Right kidney (tissue), 9 donors: ENCODE data around the gene GATA6.

Source experiments
- DNase-seq: peaks from one replicate; pipeline ENCODE4 v3.0.0-alpha.2; 2016
- long read RNA-seq, 8 donors: transcript quantifications; one replicate each; lab custom pipeline, GENCODE V29; 2026

The GATA6 gene
- long read RNA-seq, donor 1, partial matches to known transcripts = 0 of 4 reads
- long read RNA-seq, donor 1, other reads (novel, unspliced or antisense) = 0 of 4 reads
- long read RNA-seq, donor 2, partial matches to known transcripts = 0 of 4 reads
- long read RNA-seq, donor 2, other reads (novel, unspliced or antisense) = 0 of 4 reads
- long read RNA-seq, donor 3, partial matches to known transcripts = 0 of 1 reads
- long read RNA-seq, donor 3, other reads (novel, unspliced or antisense) = 0 of 1 reads
- long read RNA-seq, donor 4, partial matches to known transcripts = 0 of 3 reads
- long read RNA-seq, donor 4, other reads (novel, unspliced or antisense) = 0 of 3 reads
- long read RNA-seq, donor 5 = 0 reads
- long read RNA-seq, donor 6, partial matches to known transcripts = 0 of 3 reads
- long read RNA-seq, donor 6, other reads (novel, unspliced or antisense) = 0 of 3 reads
- long read RNA-seq, donor 7 = 0 reads
- long read RNA-seq, donor 8, partial matches to known transcripts = 0 of 1 reads
- long read RNA-seq, donor 8, other reads (novel, unspliced or antisense) = 0 of 1 reads

DNA sequence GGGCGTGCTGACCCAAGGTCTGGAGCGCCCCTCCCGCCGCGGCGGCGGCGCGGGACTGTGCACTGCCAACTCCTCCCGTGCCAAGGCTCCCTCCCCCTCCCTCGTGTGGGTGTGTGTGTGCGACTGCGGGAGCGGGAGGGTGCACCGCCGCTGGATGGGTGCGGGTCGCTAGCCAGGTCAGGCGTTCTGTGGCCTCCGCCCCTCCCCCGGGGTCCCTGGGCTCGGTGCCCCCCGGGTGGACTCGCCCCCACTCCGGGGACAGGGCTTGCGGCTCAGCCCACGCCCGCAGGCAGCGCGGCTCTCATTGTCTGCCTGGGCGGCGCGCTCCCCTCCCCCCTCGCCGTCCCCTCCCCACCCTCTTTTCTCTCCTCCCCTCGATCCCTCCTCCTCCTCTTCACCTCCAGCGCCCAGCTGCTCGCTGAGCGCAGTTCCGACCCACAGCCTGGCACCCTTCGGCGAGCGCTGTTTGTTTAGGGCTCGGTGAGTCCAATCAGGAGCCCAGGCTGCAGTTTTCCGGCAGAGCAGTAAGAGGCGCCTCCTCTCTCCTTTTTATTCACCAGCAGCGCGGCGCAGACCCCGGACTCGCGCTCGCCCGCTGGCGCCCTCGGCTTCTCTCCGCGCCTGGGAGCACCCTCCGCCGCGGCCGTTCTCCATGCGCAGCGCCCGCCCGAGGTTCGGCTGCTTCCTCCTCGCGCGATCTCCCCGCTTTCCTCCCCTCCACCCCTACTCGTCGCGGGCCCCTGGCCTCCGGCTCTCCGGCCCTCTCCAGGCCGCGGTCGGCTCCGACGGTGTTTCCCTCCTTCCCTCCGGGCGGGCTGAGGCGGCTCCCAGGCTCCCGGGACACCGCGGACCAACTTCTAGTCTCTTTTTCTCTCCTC is at the start of gene GATA6:
Gene GATA6 (plus strand): TSS at position 579 of the 878 bp plus-strand sequence. CDS start 1,556 bp downstream, outside the sequence.
- no peak for DNase-seq

- no peak for DNase-seq
Observed at GRCh38 chr18:22124970-22125369, 44.4 kb upstream of the GATA6 start.

DNA sequence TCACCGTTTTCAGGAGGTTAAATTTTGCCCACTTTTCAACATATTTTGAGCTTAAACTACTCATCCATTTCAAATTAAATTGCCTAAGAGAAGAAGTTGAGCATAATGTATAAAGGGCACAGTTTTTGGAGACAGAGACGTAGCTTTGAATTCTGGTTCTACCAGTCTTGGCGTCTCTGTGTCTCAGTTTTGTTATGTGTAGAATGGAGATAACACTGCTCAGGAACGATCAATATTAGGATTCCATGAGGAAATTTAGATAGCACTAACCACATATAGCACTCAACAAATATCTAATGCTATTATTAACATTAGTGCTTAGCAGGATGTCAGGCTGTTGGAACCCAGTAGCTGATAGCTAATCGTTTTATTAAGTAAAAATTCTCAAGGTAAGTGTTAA is 40.4 kb upstream of the GATA6 start:
- DNase-seq = no peak

- DNase-seq = no peak
Observed at GRCh38 chr18:22129778-22130177, 39.6 kb upstream of the GATA6 start.

GRCh38 chr18:22132258-22132657 is 37.1 kb upstream of the GATA6 start:
- DNase-seq = no peak

DNA sequence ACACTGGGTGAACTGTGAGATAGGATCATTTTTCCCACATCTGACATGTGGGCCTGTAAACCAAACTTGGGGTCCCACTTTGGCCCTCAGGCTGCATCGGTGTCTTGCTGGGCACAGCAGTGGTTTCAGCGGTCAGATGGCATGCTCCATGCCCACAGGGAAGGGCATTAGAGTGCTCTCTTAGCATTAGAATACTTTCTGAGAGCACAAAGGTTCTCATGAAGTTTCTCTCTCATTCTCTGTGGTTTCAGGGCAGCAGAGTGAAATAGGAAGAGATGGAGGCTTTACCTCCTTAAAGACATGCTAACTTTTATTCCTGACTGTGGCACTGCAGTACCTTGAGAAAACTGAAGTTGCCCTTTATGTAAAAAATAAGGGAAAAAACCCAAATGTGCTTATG is 36.6 kb upstream of the GATA6 start:
- no peak for DNase-seq

- DNase-seq = no peak
Observed at GRCh38 chr18:22136395-22136794, 33.0 kb upstream of the GATA6 start.

DNA sequence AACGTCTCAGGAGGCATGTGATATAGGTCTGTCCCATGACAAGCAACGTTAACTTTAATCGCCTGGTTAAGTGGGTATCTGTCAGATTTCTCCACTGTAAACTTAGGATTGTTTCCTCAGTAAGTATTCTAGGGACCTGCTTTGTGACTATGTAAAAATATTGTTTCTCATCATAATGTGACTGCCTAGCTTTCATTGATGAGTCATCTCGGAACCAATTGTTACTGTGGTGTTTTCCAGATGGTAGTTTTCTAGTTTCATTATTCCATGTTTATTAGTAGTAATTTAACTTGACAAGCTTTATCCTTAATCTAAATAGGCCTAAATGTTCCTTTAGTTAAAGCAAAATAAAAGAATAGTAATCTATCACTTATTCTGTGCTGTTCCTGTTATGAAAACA is 28.2 kb upstream of the GATA6 start:
- DNase-seq = no peak

DNA sequence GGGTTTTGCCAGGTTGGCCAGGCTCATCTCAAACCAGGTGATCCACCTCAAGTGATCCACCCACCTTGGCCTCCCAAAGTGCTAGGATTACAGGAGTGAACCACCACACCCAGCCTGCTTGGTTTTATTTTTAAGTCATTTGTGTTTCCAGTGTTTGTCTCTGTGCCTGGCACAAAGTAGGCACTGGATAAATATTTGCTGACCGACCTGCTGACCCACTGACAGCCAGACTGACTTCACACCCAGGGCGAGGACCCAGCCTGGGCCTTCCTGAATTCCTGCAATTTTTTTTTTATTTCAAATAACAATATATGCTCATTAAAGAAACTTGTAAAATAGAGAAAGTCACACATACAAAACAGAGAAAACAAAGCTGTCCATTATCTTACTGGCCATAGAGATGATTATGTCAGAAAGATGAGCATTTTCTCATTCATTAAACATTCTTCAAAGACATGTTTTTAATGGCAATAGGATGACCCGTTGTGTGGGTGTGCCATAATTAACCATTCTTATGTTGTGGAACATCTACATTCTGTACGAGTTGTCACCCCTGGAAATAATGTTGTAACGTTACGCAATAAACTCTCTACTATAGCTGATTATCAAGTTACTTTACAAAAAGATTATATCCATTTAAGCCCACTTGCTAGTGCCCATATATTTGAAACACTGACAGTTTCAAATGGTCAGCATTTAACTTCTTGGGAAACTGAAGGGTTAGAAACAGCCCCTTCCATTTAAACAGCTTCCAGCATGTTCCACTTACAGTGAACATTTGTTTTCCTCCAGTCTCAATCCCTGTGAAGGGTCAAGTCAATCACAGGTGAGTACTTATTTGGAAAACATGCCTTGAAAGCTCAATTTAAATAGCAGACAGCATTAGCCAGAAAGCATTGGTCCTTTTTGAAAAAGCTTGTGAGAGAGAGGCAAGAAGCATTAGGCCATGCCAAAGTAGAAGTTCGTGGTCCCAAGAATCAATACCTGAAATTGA is 25.7 kb upstream of the GATA6 start:
- no peak for DNase-seq

DNA sequence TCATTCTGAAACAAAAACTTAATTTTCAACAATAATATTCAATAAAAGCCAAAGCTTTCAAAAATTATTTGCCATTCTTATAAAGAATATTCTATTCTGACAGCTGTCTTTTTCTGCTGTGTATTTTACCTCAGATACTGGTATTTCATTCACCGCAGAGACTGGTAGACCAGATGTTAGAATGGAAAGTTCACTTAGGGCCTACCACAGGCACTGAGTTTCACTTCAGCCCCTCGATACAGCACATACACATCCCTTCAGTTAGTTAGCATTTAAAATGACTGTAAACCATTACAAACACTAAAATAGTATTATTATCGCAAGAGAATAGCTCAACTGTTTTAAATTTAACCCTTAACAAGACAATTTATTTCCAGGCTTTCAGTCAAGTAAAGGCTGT is 24.2 kb upstream of the GATA6 start:
- DNase-seq = no peak

DNA sequence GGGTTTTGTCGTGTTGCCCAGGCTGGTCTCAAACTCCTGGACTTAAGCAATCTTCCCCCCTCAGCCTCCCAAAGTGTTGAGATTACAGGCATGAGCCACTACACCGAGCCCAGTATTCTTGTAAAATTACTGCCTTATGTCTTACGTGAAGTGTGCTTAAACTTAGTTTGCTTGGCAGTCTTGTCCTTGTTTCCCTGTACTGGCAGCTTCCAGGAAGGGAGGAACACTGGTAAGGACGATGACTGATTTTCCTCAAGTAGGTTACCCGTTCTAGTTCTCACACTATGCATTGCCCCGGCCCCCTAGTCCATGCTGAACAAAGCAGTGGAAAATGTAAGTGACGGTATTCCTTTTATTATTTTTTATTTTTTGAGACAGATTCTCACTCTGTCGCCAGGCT is 19.7 kb upstream of the GATA6 start:
- no peak for DNase-seq

DNA sequence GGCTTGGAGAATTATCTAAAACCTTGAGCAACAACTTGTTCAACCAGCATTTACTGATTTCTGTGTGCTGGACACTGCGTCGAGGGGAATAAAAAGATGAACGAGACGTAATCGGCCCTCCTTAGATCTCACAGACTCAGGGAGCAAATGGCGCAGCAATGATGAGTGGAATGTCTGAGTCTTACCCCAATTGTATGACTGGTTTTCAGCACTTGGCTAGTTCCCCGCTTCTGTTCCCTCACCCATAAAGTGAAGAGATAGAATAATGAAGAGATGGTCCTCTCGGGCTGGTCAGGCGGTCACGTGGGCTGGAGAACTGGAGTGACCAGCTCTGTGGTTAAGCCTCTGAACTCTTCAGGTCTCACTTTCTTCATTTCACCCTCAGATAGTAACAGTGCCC is 17.3 kb upstream of the GATA6 start:
- DNase-seq = no peak

GRCh38 chr18:22153428-22153827 is 16.0 kb upstream of the GATA6 start:
- no peak for DNase-seq

DNA sequence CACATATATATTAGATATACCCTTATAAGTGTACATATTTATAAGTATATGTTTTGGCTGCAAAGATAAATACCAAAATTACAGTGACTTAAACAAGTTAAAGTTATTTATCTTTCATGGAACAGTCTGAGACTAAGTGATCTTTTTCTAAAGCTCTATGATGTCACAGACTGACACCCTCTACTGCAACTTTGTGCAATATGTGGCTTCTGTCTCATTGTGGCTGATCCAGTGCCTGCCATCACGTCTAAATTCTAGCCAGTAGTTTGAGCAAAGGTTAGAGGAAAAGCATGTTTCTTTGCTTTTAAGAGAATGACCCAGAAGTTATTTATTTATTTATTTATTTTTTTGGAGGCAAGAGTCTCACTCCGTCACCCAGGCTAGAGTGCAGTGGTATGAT is 13.8 kb upstream of the GATA6 start:
- no peak for DNase-seq

GRCh38 chr18:22159014-22159413 is 10.4 kb upstream of the GATA6 start:
- DNase-seq = no peak

GRCh38 chr18:22161090-22161489 is 8.3 kb upstream of the GATA6 start:
- DNase-seq = no peak

GRCh38 chr18:22163416-22164161 is 5.8 kb upstream of the GATA6 start:
- no peak for DNase-seq

GRCh38 chr18:22164337-22165048 is 4.9 kb upstream of the GATA6 start:
- DNase-seq = no peak

GRCh38 chr18:22165049-22165602 is 4.3 kb upstream of the GATA6 start:
- peak; percentile 77 for DNase-seq

GRCh38 chr18:22165603-22166068 is 3.8 kb upstream of the GATA6 start:
- no peak for DNase-seq
